Neuron (in vitro differentiated cells): ENCODE results near the gene VPS54.
"Not testable (repeated sequence)": the region's sequence is repeated elsewhere in the genome, so short reads cannot be mapped to it uniquely, and the experiment has no call there.

Experiments used
- H2AFZ ChIP-seq: one replicate; pipeline ENCODE4 v1.6.1; 2013; ENCODE audit warnings: low read depth, mild to moderate bottlenecking, inconsistent platforms, low read length, moderate library complexity
- H3K27me3 ChIP-seq: one replicate; pipeline ENCODE4 v1.6.1; 2013; ENCODE audit warnings: low read length; ENCODE audit not compliant: insufficient read depth
- H3K36me3 ChIP-seq: one replicate; pipeline ENCODE4 v1.6.1; 2013; ENCODE audit warnings: low read length; ENCODE audit not compliant: insufficient read depth
- H3K4me1 ChIP-seq: one replicate; pipeline ENCODE4 v1.6.1; 2013; ENCODE audit warnings: low read length; ENCODE audit not compliant: insufficient read depth
- H3K4me3 ChIP-seq: 2 replicates; pipeline ENCODE4 v1.5.1; 2013; ENCODE audit warnings: mild to moderate bottlenecking, low read length, moderate library complexity
- H3K9me3 ChIP-seq: one replicate; pipeline ENCODE4 v1.6.1; 2013; ENCODE audit warnings: low read length

The VPS54 gene

DNA sequence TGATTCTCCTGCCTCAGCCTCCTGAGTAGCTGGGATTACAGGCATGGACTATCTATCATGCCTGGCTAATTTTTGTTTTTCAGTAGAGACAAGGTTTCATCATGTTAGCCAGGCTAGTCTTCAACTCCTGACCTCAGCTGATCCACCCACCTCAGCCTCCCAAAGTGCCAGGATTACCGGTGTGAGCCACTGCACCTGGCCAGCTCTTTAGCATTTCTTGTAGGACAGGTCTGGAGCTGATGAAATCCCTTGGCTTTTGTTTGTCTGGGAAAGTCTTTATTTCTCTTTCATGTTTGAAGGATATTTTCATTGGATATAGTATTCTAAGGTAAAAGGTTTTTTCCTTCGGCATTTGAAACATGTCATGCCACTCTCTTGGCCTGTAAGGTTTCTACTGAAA lies 20.2 kb downstream of the VPS54 start:
- Histone ChIP-seq H3K9me3 (peaks cover 14% of the 10 kb centered on the region), H3K4me3 (no peak overlapping the region), H2AFZ (no peak overlapping the region), H3K36me3 (peaks cover 2% of the 10 kb centered on the region), H3K4me1 (peaks cover 2% of the 10 kb centered on the region), H3K27me3 (no peaks in the 10 kb centered on the region)

- not testable (repeated sequence) for H3K27me3 ChIP-seq, H3K36me3 ChIP-seq, H3K4me1 ChIP-seq, H3K4me3 ChIP-seq, H2AFZ ChIP-seq
- H3K9me3 ChIP-seq, result peaks cover 13% of the 10 kb centered on the region
These were observed 22.5 kb downstream of the VPS54 start for GRCh38 chr2:63996582-63997198.

DNA sequence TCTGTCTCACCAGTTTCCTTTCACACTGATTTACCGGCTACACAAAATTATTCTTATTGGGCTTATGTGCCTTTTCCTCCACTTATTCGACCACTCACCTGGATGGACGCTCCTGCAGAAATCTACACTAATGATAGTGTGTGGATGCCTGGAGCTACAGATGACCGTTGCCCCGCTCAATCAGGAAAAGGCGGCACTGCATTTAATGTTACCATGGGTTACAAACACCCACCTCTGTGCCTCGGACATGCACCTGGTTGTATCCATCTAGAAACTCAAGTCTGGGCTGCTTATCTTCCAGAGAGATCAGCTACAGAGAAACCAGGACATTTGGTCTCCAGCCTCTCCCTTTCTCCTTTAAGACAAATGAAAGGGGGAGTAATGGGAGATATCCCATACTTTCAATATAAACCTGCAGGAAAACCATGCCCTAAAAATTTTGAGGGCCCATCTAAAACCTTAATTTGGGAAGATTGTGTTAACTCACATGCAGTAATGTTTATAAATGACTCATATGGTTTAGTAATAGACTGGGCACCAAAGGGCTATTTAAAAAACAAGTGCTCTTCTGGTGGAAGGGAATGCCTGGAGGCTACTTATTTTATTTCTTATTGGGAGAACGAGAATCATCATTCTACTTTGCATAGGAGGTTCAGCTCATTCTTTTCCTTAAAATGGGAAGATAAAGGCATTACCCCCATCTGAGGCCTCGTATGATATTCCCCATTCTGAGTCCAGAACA lies 24.7 kb downstream of the VPS54 start:
- not testable (repeated sequence) for H2AFZ ChIP-seq, H3K4me3 ChIP-seq, H3K36me3 ChIP-seq, H3K27me3 ChIP-seq, H3K4me1 ChIP-seq
- peaks cover 11% of the 10 kb centered on the region for H3K9me3 ChIP-seq

DNA sequence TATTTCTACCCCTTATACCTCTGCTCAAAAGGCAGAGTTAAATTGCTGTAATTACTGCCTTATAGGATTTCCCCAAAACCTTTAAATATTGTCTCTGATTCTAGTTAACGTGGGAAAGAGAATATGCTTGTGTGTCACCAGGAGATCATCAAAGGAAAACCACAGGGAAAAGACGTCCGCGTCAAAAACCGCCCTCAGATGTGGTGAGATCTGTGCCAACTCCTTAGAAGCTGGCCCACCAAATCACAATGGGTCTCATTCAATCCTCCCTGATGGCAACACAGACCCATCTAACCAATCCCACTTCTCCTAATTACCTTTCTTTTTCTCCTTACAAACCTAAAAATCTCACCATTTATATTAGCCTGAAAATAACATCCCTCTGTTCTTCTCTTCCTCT lies 25.4 kb downstream of the VPS54 start:
- H3K9me3 ChIP-seq, result peaks cover 9% of the 10 kb centered on the region
- H3K4me3 ChIP-seq, result no peak overlapping the region
- peaks cover 10% of the 10 kb centered on the region for H3K4me1 ChIP-seq
- no peaks in the 10 kb centered on the region for H3K36me3 ChIP-seq
- no peak overlapping the region for H2AFZ ChIP-seq
- no peaks in the 10 kb centered on the region for H3K27me3 ChIP-seq

DNA sequence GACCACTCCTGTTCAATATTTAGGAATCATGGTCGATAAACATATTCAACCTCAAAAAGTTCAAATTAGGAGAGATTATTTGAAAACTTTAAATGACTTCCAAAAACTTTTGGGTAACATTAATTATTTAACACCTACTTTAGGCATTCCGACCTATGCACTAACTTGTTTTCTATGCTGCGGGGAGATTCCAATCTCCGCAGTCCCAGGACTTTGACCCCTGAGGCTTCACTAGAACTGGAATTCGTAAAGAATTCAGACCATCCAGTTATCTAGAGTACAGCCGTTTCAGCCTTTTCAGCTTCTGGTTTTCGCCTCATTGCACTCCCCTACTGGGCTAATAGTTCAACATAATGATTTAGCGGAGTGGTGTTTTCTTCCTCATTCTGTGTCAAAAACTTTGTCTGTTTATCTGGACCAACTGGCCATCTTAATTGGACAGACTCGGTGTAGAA lies 26.1 kb downstream of the VPS54 start:
- H3K36me3 ChIP-seq, H3K9me3 ChIP-seq, H3K27me3 ChIP-seq, H3K4me3 ChIP-seq, H2AFZ ChIP-seq, H3K4me1 ChIP-seq: not testable (repeated sequence)

- Histone ChIP-seq H2AFZ (no peak overlapping the region), H3K4me1 (peaks cover 10% of the 10 kb centered on the region), H3K4me3 (no peak overlapping the region), H3K27me3 (no peaks in the 10 kb centered on the region), H3K9me3 (peaks cover 7% of the 10 kb centered on the region), H3K36me3 (no peaks in the 10 kb centered on the region)
These were observed 27.1 kb downstream of the VPS54 start for GRCh38 chr2:63992061-63992685.

DNA sequence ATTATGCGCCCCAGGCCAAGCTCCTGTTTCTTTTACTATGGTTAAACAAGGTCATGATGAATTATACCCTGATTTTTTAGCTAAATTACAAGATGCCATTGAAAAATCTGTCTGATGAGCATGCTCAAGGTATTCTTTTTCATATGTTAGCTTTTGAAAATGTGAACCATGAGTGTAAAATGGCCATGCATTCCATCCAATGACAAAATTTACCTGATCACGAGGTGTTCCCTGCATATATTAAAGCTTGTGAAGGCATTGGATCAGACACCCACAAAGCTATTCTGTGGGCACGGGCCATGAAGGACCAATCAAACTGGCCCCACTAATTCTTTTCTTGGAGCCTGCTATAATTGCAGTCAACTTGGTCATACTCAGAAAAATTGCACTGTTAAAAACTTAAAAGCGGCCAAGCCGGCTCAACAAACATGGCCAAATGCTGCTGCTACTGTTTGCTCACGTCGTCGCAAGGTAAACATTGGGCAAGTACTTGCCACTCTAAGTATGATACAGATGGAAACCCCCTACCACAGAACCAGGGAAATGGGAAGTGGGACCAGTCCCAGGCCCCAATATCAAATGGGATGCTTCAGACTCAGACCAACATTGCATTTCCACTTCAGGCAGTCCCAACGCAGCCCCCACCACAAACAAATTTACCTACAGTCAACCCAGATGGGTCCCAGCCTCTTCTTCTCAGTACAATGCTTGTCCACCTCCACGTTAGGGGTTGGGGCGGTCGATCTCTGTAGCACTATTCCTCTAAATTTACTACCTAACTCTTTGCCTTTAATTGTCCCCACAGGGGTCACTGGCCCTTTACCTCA lies 27.8 kb downstream of the VPS54 start:
- H3K4me1 ChIP-seq, H3K36me3 ChIP-seq, H3K27me3 ChIP-seq, H3K9me3 ChIP-seq, H3K4me3 ChIP-seq, H2AFZ ChIP-seq: not testable (repeated sequence)

- H3K9me3 ChIP-seq, result peaks cover 5% of the 10 kb centered on the region
- H3K4me1 ChIP-seq, result peaks cover 10% of the 10 kb centered on the region
- no peaks in the 10 kb centered on the region for H3K36me3 ChIP-seq
- H3K27me3 ChIP-seq, result no peaks in the 10 kb centered on the region
- H3K4me3 ChIP-seq, result no peak overlapping the region
- no peak overlapping the region for H2AFZ ChIP-seq
These were observed 29.2 kb downstream of the VPS54 start for GRCh38 chr2:63990072-63990471.

- not testable (repeated sequence) for H3K4me1 ChIP-seq, H2AFZ ChIP-seq, H3K36me3 ChIP-seq, H3K27me3 ChIP-seq, H3K9me3 ChIP-seq, H3K4me3 ChIP-seq
These were observed 30.3 kb downstream of the VPS54 start for GRCh38 chr2:63988842-63989436.

GRCh38 chr2:63984606-63985359 lies 34.4 kb downstream of the VPS54 start:
- Histone ChIP-seq H3K9me3 (no peaks in the 10 kb centered on the region), H3K36me3 (peaks cover 32% of the 10 kb centered on the region), H3K4me3 (no peak overlapping the region), H3K4me1 (no peaks in the 10 kb centered on the region), H2AFZ (no peak overlapping the region), H3K27me3 (no peaks in the 10 kb centered on the region)

- H3K4me3 ChIP-seq, result no peak overlapping the region
- no peak overlapping the region for H2AFZ ChIP-seq
- H3K9me3 ChIP-seq, result no peaks in the 10 kb centered on the region
- peaks cover 32% of the 10 kb centered on the region for H3K36me3 ChIP-seq
- no peaks in the 10 kb centered on the region for H3K4me1 ChIP-seq
- no peaks in the 10 kb centered on the region for H3K27me3 ChIP-seq
These were observed 35.1 kb downstream of the VPS54 start for GRCh38 chr2:63983986-63984605.

- H3K36me3 ChIP-seq, result peaks cover 45% of the 10 kb centered on the region
- peaks cover under 1% of the 10 kb centered on the region for H3K9me3 ChIP-seq
- no peak overlapping the region for H2AFZ ChIP-seq
- no peak overlapping the region for H3K4me3 ChIP-seq
- no peaks in the 10 kb centered on the region for H3K4me1 ChIP-seq
- no peaks in the 10 kb centered on the region for H3K27me3 ChIP-seq
These were observed 36.9 kb downstream of the VPS54 start for GRCh38 chr2:63982335-63982734.
